ENCODE data around the gene HPS6.

HPS6 gene

GRCh38 chr10:102068216-102068615 lies 3.1 kb downstream of the HPS6 start:
- no peak for DNase-seq (ENCODE audit: low read depth, low spot score)

GRCh38 chr10:102069071-102069470 lies 3.9 kb downstream of the HPS6 start:
- no peak for DNase-seq (ENCODE audit: low read depth, low spot score)

- DNase-seq (ENCODE audit: low read depth, low spot score): no peak
These were observed 7.8 kb downstream of the HPS6 start for GRCh38 chr10:102072673-102073527.

- DNase-seq (ENCODE audit: low read depth, low spot score): no peak
These were observed 18.4 kb downstream of the HPS6 start for GRCh38 chr10:102083541-102083940.

GRCh38 chr10:102085336-102085735 lies 20.2 kb downstream of the HPS6 start:
- DNase-seq (ENCODE audit: low read depth, low spot score): no peak

GRCh38 chr10:102086196-102086595 lies 21.0 kb downstream of the HPS6 start:
- DNase-seq (ENCODE audit: low read depth, low spot score): no peak

GRCh38 chr10:102090772-102091171 lies 25.6 kb downstream of the HPS6 start:
- no peak for DNase-seq (ENCODE audit: low read depth, low spot score)

- DNase-seq (ENCODE audit: low read depth, low spot score): no peak
These were observed 31.3 kb downstream of the HPS6 start for GRCh38 chr10:102096449-102096848.

- DNase-seq (ENCODE audit: low read depth, low spot score): no peak
These were observed 36.0 kb downstream of the HPS6 start for GRCh38 chr10:102101152-102101551.

- DNase-seq (ENCODE audit: low read depth, low spot score): no peak
These were observed 37.3 kb downstream of the HPS6 start for GRCh38 chr10:102102421-102102820.

- no peak for DNase-seq (ENCODE audit: low read depth, low spot score)
These were observed 41.8 kb downstream of the HPS6 start for GRCh38 chr10:102106998-102107397.

GRCh38 chr10:102109166-102110116 lies 44.3 kb downstream of the HPS6 start:
- no peak for DNase-seq (ENCODE audit: low read depth, low spot score)

GRCh38 chr10:102111276-102111675 lies 46.1 kb downstream of the HPS6 start:
- DNase-seq (ENCODE audit: low read depth, low spot score): no peak

GRCh38 chr10:102112210-102112817 lies 47.2 kb downstream of the HPS6 start:
- no peak for DNase-seq (ENCODE audit: low read depth, low spot score)

- DNase-seq (ENCODE audit: low read depth, low spot score): no peak
These were observed 48.3 kb downstream of the HPS6 start for GRCh38 chr10:102113261-102113955.

GRCh38 chr10:102113956-102114857 lies 49.1 kb downstream of the HPS6 start:
- DNase-seq (ENCODE audit: low read depth, low spot score): no peak

- DNase-seq (ENCODE audit: low read depth, low spot score): no peak
These were observed 49.9 kb downstream of the HPS6 start for GRCh38 chr10:102114861-102115618.

GRCh38 chr10:102115775-102116174 lies 50.6 kb downstream of the HPS6 start:
- DNase-seq (ENCODE audit: low read depth, low spot score): no peak

GRCh38 chr10:102116656-102117055 lies 51.5 kb downstream of the HPS6 start:
- no peak for DNase-seq (ENCODE audit: low read depth, low spot score)

Data from brain pericyte (primary cell).